Neural crest cell (in vitro differentiated cells): Measurements from ENCODE around the gene C1QC. TPM values are rescaled to one million over a fixed set of nuclear protein-coding genes. Genes with fewer than 3 reads are reported as not detected.

ENCODE experiments used
- DNase-seq: peaks from one replicate; pipeline ENCODE4 v3.0.0; 2021; ENCODE audit warnings: low read depth, mixed read lengths, low spot score
- H3K27ac Mint-ChIP-seq: one replicate; pipeline ENCODE4 v1.8.0; 2021; ENCODE audit warnings: mild to moderate bottlenecking, mixed read lengths; ENCODE audit not compliant: unreplicated experiment
- H3K27me3 Mint-ChIP-seq: 2 replicates; pipeline ENCODE4 v1.8.0; 2021; ENCODE audit warnings: low read depth, mild to moderate bottlenecking, mixed read lengths
- H3K36me3 Mint-ChIP-seq: 2 replicates; pipeline ENCODE4 v1.8.0; 2021; ENCODE audit warnings: low read depth, mild to moderate bottlenecking, mixed read lengths
- H3K4me1 Mint-ChIP-seq: 2 replicates; pipeline ENCODE4 v1.8.0; 2021; ENCODE audit warnings: mixed read lengths
- H3K4me3 Mint-ChIP-seq: one replicate; pipeline ENCODE4 v1.8.0; 2021; ENCODE audit warnings: mild to moderate bottlenecking, mixed read lengths
- H3K9me3 Mint-ChIP-seq: 2 replicates; pipeline ENCODE4 v1.8.0; 2021; ENCODE audit warnings: mixed read lengths
- total RNA-seq: library from RNA; stranded (reverse); gene quantifications from 2 replicates; pipeline ENCODE4 v1.2.1, GENCODE V29; 2021
- TF ChIP-seq, protein P1 (sequence below): fragments of 200-600 bp; sonication (generic); conservative IDR thresholded peaks from 2 replicates; pipeline ENCODE4 v1.5.0; 2021; ENCODE audit warnings: antibody characterized with exemption, mild to moderate bottlenecking

C1QC gene
- total RNA-seq, 1 donor from 2014 or later = not detected

DNA sequence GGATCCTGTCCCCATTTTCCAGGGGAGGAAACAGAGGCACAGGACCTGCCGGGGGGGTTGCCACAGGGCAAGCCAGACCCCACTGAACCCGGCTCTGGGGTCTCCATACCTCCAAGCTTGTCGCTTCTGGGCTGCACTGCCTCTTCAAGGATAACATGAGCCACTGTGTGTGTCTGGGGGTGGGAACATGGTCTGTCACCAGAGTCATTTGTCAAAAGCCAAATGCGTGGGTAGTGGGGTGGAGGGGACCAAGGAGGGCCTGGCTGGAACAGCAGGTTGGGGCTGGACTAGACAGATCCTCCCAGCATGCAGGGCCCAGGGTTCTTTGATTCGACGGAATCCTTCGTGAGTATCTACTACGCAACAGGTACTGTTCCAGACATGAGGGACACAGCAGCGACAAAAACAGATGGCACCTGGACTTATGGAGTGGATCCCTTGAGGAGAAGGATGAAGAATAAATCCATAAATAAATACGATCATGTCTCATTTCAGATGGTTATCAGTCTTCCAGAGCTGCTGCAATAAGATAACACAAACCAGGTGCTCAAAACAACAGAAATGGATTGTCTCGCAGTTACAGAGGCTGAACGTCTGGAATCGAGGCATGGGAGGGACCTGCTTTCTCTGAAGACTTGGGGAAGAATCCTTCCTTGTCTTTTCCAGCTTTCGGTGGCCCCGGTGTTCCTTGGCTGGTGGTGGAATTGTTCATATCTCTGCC is 38.3 kb downstream of the C1QC start:
- Mint-ChIP-seq H3K27ac (no peak overlapping the region), H3K9me3 (no peaks in the 10 kb centered on the region), H3K27me3 (peaks cover 3% of the 10 kb centered on the region), H3K4me3 (no peak overlapping the region), H3K36me3 (no peaks in the 10 kb centered on the region), H3K4me1 (peaks cover 27% of the 10 kb centered on the region)
- DNase-seq = no peak
- TF ChIP-seq, protein P1, sequence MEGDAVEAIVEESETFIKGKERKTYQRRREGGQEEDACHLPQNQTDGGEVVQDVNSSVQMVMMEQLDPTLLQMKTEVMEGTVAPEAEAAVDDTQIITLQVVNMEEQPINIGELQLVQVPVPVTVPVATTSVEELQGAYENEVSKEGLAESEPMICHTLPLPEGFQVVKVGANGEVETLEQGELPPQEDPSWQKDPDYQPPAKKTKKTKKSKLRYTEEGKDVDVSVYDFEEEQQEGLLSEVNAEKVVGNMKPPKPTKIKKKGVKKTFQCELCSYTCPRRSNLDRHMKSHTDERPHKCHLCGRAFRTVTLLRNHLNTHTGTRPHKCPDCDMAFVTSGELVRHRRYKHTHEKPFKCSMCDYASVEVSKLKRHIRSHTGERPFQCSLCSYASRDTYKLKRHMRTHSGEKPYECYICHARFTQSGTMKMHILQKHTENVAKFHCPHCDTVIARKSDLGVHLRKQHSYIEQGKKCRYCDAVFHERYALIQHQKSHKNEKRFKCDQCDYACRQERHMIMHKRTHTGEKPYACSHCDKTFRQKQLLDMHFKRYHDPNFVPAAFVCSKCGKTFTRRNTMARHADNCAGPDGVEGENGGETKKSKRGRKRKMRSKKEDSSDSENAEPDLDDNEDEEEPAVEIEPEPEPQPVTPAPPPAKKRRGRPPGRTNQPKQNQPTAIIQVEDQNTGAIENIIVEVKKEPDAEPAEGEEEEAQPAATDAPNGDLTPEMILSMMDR = no peak

DNA sequence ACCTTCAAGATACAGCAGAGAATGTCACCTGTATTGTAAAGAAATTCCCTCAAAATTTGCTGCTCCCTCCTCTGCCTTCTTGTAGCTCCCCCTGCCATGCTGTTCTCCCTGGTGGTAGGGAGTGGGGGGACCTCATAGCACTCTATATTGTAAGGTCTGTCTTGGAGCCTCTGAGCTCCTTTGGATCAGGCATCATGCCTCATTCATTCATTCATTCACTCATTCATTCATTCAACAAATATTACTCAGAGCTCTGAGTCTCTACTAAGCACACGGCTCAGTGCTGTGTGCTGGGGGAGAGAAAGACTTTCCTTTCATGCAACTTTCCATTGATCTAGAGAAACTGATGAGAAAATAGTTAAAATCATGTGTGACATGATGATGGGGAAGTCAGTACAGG is 40.1 kb downstream of the C1QC start:
- Mint-ChIP-seq H3K36me3 (no peaks in the 10 kb centered on the region), H3K9me3 (no peaks in the 10 kb centered on the region), H3K4me3 (no peak overlapping the region), H3K27ac (peak overlapping the region; percentile 15), H3K4me1 (peaks cover 30% of the 10 kb centered on the region), H3K27me3 (peaks cover 5% of the 10 kb centered on the region)
- TF ChIP-seq, protein P1 = no peak
- DNase-seq = no peak

DNA sequence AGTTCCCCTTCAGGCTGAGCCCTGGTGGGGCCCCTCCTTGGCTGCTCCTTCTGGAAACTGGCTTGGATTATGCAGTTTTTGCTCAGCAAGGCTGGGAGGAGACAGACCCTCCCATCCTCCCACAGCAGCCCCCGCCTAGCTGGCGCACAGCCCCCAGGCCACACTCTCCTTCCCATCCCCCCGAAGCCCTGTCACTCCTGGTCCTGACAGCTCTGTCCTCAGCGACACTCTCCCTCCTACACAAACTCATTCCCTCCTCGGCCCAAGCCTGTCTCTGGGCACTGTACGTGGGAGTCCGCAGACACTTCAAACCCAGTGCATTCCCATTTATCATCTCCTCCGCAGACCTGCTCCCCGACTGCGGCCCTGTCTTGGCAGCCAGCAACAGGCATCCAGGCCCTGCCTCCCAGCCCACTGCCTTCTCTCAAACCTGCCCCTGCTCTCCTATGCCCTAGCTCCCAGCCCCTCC is 42.2 kb downstream of the C1QC start:
- Mint-ChIP-seq H3K4me3 (no peak overlapping the region), H3K4me1 (peaks cover 44% of the 10 kb centered on the region), H3K27ac (peak overlapping the region; percentile 37), H3K36me3 (no peaks in the 10 kb centered on the region), H3K27me3 (peaks cover 5% of the 10 kb centered on the region), H3K9me3 (no peaks in the 10 kb centered on the region)
- TF ChIP-seq, protein P1 = no peak
- DNase-seq = no peak

DNA sequence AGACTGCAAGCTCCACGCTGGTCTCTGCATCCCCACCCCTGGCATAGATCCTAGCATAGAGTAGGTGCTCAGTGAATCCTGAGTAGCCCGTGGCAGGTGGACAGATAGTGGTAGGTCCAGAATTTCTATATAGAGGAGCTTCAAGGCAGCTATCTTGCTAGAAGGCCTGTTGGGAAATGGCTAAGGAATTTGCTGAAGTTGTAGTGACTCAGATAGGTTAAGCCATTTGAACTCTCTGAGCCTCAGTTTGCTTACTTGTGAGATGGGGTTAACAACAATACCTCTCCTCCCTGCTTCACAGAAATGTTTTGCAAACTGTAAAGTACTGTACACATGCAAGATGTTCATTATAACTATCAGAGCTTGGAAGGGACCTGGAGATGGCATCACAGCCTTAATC is 43.8 kb downstream of the C1QC start:
- peaks cover 48% of the 10 kb centered on the region for H3K4me1 Mint-ChIP-seq
- H3K27ac Mint-ChIP-seq = no peak overlapping the region
- peaks cover 5% of the 10 kb centered on the region for H3K27me3 Mint-ChIP-seq
- no peak overlapping the region for H3K4me3 Mint-ChIP-seq
- TF ChIP-seq, protein P1 = no peak
- no peaks in the 10 kb centered on the region for H3K9me3 Mint-ChIP-seq
- no peaks in the 10 kb centered on the region for H3K36me3 Mint-ChIP-seq
- no peak for DNase-seq

DNA sequence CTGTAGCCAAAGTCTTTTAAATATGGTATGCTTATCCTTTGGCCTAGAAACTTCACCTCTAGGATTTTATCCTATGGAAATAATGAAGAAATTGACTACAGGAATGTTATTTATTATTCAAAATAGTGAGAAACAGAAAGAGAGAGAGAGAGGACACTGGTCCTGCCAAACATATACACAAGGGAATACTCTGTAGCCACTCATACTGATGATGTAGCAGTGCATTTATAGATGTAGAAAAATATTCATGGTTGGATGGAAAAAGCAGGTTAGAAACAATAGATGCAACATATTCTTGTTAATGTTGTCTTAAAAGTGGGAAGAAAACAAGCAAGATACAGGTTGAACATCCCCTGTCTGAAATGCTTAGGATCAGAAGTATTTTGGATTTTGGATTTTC is 45.0 kb downstream of the C1QC start:
- H3K27me3 Mint-ChIP-seq = peaks cover 5% of the 10 kb centered on the region
- DNase-seq = no peak
- H3K36me3 Mint-ChIP-seq = no peaks in the 10 kb centered on the region
- H3K9me3 Mint-ChIP-seq = no peaks in the 10 kb centered on the region
- H3K4me3 Mint-ChIP-seq = no peak overlapping the region
- no peak overlapping the region for H3K27ac Mint-ChIP-seq
- H3K4me1 Mint-ChIP-seq = peaks cover 47% of the 10 kb centered on the region
- TF ChIP-seq, protein P1 = no peak
